ENCODE data around the gene MMP17.
A peak's percentile ranks its signal among the peaks of the same experiment; 100 is the strongest.

Gene MMP17

DNA sequence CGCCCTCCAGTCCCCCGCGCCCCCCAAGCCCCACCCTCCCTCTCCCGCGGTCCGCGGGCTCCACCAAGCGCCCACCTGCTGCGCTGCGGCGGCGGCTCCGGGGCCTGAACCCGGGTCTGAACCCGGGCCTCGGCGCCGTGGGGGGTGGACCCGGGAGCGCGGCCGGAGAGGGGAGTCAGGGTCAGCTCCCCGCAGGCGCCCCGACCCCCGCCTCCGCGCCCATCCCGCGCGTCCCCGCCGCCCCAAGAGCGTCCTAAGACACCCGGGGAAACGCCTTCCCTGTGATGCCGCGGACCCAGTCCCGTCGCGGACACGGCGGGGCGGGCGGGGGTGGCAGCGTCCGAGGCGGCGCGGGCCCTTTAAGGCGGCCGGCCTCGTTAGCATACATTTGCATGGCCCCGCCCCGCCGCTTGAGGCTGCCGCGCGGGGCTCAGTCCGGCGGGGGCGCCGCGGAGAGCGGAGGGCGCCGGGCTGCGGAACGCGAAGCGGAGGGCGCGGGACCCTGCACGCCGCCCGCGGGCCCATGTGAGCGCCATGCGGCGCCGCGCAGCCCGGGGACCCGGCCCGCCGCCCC lies at the start of gene MMP17:
Gene MMP17 (plus strand): TSS at position 433 of the 574 bp plus-strand sequence. CDS start 102 bp downstream, at position 535.
- DNase-seq (ENCODE audit: low spot score) = peak; percentile 84

DNA sequence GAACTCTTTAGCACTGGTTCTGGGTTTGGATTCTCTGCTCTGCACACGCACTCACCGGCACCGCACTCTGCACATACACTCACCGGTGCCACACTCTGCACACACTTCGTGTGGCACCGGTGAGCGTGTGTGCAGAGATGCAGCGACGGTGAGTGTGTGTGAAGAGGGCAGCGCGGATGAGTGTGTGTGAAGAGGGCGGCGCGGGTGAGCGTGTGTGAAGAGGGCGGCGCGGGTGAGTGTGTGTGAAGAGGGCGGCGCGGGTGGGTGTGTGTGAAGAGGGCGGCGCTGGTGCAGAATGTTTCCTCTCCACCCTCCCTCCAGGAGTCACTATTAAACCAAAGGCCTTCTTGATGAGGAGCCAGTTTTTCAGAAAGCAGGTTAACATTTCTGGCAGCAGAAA lies 49.2 kb upstream of the MMP17 start:
- no peak for DNase-seq (ENCODE audit: low spot score)

DNA sequence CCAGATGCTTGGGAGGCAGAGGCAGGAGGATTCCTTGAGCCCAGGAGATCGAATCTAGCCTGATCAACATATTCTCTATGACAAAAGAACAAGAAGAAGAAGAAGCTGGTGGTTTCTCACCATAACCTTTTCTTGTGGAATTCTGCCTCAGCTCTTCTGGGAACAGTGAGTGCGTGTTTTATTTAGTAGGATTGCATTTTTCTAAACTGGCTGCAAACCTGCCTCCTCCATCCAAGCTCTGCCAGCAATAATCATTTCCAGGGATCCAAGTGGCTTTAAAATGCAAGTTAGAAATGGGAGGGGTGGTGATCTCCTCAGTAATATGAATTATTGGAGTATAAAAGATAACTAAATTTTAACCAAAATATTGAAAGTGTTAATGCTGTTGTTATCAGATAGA lies 46.1 kb upstream of the MMP17 start:
- no peak for DNase-seq (ENCODE audit: low spot score)

DNA sequence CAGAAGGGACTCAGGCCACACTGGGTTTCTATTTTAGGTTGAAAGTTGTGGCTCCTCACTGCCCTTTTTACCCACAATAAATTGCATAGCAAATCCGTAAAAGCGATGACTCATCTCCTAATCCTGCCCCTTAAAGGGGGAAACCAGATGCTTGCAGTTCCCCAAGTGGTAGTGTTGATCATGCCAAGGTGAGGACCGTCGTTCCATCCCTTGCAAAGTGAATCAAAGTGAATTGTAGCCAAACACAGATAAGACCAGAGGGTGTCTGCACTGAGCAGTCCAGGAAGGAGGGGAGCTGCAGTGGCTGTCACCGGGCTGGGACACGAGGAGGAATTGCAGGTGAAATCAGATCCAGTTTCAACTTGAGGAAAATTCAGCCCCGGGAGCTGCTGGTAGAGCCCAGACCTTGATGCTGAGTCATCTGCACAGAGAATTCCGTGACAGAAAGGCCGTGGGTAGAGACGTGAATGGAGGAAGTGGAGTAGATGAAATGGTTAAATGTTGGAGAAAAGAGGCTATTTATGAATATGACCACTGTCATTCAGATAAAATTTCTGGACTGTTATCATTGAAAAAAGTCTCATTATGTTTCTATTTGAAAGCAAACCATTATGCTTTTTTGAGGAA lies 44.2 kb upstream of the MMP17 start:
- no peak for DNase-seq (ENCODE audit: low spot score)

DNA sequence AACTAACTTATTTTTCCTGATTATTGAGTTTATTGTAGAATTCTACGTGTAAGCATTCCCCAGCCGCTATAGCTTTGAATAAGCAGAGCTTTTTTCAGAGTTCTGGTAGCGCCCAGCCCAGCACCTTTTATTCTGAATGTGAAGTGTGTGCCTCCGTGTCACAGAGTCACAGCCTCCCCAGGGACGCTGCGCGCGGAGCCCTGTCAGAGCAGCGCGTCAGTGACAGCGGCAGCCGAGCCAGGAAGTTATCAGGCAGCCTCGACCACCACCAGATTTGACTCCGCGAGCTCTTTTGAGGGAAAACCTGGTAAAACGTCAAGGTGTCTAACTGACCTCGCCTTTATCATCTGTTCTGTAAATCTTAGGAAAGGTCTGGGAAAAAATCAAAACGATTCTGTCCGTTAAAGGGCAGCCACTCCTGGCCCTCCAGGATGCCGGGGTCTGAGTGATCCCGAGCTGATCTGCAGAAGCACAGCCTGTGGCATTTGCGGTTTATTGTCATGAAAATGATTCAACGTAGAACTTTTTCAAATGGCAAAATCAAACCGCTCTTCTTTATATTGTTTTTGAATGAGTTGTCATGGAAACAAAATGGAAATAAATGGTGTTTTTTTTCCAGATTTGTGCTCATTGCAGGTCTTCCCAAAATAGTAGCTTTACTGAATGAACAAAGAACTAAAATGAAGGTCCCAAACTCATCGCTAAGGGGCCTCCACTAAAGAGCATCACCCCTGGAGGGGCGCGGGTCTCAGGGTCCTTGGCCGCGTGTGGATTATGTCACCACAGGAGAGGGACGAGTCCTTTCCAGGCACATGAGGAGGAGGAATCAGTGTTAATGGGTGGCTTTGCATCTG lies 43.1 kb upstream of the MMP17 start:
- no peak for DNase-seq (ENCODE audit: low spot score)

DNA sequence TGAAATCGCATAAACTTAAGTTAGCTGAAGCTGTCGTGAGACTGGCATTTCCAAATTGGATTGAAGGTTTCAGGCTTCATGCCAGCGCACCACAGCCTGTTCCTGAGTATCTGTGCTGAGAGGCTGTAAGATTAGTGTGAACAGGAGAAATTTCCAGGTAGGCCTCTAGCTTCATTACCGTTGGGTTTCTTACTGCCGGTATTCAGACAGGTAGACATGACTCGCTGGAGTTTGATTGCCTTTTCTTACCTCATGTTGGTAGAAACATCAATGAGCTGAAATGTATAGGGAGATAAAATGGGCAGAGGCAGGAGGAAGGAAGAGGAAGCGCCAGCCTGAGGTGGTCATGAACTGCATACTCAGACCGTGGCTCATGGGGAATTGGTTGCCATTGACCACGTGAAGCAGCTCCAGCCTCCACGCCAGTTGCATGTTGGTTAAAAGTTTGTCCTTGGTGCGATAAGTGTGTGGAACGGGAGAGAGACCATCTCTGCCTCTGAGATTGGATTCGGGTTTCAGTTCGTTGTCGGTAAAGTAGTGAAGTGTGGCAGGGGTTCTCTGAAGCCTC lies 42.3 kb upstream of the MMP17 start:
- no peak for DNase-seq (ENCODE audit: low spot score)

DNA sequence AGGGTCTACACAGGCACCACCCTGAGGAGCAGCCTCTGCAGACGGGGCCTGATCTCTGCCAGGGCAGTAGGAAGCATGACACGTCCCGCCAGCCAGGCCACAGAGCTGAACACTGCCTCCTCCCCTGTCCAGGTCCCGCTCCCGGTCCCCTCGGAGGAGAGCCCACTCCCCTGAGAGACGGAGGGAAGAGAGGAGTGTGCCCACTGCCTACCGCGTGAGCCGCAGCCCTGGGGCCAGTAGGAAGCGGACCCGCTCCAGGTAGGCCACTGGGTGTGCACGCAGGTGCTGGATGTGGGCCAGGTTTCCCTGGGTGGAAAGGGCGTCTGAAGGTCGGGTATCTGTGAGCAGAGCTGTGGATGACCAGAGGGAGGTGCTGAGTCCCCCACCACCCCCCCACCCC lies 41.9 kb upstream of the MMP17 start:
- DNase-seq (ENCODE audit: low spot score) = no peak

DNA sequence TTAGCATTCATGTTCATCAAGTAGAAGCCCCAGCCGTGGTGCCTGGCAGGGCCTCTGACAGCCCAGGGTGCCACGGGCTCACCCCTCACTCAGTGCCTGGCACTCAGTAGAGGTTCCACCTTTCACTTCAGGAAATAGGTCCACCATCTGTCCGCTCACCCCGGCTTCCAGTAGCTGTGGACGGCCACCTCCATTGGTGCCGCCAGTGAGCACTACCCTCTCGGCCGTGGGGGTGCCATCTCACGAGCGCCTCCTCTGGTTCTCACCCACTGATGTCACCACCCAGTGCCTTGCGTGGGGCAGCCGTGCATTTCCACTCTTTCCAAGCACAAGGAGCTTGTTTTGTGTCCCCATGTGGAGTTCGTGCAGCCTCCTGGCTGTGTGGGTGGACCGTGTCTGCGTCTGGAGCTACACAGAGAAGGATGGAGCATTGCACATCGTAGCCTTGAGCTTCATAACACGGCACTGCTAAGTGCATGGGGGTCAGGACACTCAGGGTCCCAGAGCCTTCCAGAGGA lies 41.0 kb upstream of the MMP17 start:
- no peak for DNase-seq (ENCODE audit: low spot score)

DNA sequence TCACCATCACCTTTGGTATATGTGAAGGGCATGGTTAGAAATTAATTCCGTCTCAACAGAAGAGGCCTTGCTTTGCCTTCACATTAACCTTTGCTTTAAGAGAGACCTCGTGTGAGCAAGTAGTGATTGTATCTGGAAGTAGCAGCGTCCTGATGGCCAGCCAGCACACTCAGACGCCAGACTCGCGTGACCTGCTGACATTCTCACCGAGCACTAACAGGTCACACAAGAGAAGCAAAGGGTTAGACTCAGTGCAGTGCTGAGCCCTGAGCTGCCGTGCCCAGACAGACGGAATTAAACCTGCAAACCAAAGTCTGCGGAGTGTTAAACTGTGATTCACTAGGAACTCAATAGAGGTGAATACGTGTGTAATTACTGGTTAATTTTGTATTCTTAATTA lies 40.1 kb upstream of the MMP17 start:
- DNase-seq (ENCODE audit: low spot score) = no peak

DNA sequence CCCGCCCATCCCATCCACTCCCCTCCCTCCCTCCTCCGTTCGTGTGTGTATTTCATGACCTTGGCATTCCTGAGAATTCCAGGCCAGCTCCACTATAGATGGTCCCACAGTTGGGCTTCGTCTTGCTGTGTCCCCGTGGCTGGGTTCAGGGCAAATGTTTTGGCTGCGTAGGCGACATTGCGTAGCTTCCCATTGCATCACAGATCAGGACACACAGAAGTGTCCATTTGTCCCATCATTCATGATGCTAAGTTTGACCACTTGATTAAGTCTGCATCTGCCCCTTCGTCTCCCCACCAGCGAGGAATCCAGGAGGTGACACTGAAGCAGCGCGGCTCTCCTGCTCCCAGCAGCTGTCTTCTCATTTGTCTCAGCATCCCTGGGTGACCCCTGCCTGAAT lies 38.6 kb upstream of the MMP17 start:
- no peak for DNase-seq (ENCODE audit: low spot score)

DNA sequence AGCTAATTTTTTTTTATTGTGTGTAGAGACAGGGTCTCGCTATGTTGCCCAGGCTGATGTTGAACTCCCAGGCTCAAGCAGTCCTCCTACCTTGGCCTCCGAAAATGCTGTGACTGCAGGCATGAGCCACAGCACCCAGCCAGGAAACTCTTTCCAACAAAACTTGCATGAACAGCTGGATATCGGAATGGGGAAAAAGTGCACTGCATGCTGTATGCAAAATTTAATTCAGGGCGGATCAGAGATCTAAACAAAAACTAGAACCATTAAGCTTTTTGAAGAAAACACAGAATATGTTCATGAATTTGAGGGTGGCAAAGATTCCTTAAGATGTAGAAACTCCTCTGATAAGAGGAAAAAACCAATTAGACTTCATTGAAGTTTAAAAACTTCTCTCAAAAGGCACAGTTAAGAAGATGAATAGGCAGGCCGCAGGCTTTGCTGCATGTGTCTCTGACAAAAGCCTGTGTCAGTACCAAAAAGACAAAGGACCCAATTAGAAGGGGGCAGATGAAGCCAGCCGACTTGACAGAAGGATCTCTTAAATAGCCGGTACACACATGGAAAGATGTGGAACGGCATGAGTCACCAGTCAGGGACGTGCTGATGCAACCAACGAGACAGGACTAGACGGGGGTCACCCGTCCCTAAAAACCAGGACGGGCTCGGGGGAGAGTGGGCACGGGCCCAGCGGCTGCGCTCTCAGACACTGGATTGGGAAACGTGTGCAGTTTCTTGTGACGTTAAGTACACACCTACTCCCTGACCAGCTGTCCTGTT lies 34.8 kb upstream of the MMP17 start:
- DNase-seq (ENCODE audit: low spot score) = no peak

DNA sequence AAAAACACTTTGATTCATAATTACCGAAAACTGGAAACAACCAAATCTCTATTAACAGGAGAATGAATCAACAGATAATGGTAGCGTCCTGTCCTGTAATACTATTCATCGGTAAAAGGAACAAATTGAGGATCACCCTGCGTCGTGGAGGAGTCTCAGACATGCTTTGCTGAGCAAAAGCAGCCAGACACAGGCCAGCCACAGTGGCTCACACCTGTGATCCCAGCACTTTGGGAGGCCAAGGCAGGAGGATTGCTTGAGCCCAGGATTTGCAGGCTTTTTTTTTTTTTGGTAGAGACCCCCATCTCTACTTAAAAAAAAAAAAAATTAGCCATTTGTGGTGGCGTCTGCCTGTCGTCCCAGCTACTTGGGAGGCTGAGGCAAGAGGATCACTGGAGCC lies 34.1 kb upstream of the MMP17 start:
- no peak for DNase-seq (ENCODE audit: low spot score)

DNA sequence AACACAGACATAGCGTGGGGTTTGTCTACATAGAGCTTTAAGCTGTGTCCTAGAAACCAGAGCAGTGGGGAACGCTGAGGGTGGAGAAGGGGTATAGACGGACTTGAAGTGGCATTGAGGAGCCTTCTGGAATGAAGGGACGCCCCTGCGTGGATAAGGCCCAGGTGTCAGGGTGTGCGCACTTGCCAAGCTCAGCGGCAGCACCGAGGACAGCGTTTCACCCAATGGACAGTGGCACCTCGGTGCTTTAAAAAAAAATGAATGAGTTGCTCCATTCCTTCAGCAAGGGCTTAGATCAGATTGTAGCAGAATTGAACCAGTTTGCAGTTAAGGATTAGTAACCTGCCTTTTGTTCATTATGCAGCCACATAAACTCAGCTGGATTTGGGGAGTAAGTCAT lies 33.6 kb upstream of the MMP17 start:
- no peak for DNase-seq (ENCODE audit: low spot score)

DNA sequence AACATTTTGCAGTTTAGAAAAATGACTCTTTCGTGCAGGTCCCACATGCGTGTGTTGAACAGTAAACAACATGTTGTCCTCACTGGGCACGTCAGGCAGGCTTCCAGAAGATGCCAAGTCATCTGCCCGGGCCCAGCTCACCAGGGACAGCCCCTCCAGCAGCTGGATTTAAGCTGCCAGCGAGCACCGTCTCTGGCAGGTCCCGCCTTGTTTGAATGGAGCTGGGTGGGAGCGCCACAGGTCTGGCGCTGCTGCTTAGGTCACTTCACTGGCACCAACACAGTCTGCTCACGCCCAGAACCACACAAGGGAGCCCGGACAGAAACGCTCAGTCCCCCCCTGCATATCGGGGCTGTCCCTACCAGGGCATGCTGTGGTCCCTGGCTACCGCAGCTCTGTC lies 33.1 kb upstream of the MMP17 start:
- no peak for DNase-seq (ENCODE audit: low spot score)

DNA sequence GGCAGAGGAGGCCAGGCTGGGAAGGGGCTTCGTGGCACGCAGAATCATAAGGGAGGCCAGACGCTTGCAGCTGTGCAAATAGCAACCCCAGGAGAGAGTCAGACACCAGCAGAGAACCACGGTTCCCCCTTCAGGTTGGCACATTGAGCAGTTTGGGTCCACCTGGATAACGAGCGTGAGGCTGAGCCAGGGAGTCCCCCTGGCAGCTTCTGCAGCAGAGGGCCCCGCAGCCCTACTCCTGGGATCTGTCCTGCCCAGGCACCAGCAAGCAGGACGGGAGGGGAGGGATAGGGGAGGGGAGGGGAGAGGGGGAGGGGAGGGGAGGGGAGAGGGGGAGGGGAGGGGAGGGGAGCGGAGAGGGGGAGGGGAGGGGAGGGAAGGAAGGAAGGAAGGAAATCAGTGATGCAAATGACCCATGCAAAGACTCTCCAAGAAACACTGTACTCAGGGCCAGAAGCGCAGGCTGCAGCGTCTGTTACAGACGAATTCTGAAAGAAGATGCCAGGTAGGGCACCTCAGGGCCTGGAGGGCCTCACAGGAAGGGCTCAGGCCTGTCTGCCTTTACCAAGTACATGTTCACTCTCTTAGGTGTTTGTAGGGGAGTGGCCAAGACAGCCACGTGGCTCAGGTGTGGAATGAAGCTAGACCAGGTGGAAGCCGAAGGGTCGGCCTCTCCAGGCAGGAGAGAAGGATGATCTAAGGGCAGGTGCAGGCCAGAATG lies 32.3 kb upstream of the MMP17 start:
- no peak for DNase-seq (ENCODE audit: low spot score)

DNA sequence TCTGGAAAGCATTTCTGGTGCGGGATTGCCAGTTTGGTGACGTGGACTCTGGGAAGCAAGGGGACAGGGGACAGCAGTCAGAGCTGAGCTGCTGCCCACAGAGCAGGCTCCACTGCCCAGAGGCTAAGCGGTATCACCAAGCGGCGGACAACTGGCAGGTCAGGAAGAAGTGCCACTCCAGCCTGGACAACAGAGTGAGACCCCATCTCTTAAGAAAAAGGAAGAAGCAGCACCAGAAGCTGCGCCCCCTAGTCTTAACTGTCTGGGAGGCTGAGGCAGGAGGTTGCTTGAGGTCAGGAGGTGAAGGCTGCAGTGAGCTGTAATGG lies 31.8 kb upstream of the MMP17 start:
- DNase-seq (ENCODE audit: low spot score) = no peak

DNA sequence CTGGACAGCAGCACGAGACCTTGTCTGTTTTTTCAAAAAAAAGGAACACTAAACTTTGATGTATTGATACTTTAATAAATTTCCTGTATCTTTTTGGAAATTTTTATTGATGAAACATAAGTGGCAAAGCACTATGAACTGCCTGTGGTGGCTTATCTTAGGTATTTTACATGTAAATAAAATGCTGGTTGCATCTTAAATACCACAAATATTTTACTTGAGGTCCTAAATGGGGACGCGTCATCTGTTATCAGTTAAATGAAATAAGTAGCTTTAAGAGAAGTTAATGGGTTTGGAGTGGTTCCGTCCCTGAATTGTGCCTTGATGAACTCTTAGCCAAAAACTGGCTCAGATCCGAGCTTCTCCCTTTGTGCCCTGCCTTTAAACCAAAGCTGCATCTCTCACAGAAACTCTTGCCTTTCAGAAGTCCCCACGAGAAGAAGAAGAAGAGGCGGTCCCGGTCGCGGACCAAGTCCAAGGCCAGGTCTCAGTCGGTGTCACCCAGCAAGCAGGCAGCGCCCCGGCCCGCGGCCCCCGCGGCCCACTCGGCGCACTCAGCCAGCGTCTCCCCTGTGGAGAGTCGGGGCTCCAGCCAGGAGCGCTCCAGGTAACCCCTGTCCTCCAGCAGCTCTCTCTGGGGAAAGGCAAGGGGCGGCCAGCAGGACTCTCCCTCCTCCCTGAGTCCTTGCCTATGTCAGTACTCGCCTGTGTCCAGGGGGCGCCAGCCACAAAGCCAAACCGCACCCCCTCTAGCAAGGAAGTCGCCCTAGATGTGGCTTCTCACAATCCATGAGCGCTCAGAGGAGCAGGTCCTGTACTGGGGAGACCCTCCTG lies 31.2 kb upstream of the MMP17 start:
- DNase-seq (ENCODE audit: low spot score) = no peak

DNA sequence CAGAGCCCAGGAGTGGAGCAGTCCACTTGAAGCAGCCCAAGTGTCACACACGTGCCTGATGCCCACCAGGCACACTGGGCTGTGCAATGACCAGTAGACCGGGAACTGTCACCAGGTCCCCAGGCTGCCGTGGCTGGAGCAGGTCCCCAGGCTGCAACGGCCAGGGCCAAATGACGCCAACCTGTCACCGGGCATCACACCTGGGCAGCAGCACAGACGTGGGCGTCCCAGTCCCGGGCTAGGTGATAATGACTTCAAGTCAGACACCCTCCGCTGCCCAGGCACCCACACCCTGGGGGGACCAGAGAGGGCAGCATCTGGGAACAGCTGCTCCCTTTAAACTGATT lies 30.6 kb upstream of the MMP17 start:
- DNase-seq (ENCODE audit: low spot score) = no peak

DNA sequence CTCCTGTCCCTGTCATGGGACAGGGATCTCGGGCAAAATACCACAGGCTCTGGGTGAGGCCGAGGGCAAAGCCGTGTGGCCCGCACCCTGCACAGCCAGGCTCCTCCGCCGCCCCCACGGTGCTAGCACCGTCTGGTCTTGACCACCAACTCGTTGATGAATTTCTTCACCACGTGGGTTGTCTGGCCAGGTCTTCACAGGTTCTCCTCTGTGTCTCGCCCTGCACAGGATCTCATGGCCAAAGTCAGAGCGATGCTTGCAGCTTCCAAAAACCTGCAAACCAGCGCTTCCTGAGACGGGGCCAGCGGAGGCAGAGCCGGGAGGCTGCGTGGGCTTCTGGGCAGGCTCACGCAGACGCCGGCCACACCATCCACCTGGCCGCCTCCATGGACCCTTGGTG lies 29.0 kb upstream of the MMP17 start:
- no peak for DNase-seq (ENCODE audit: low spot score)

DNA sequence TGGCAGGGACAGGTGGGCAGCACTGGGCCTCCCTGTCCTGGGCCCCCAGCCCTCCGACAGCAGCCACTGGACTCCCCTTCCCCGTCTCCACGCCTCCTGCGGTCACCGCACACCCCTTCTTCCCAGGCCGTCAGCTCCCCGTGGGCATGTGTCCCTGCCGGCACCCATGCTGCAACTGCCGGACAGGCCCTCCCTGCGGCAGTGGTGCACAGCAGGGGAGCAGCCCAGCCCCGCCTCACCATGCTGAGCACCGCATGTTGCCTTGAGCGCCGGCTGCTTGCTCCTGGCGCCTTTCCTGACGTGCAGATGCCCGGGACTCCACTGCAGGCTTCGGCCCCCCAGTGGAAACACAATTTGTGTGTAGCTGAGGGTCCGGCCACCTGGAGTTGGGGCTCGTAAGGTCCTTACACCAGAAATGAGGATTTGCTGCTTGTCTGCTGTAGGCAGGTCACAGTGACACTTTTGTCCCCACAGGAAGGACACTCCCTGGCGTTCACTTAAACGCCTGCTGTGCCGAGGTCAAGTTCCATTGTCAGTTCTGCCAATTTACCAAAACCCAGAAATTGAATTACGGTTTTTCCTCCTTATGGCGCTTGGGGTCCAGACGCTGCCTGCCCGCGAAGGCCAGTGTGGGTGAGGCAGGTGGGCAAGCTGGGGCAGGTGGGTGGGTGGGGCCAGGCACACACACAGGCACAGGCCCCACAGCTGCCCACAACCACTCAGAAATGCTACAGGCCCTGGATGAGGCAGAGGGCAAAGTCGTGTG lies 28.2 kb upstream of the MMP17 start:
- DNase-seq (ENCODE audit: low spot score) = no peak
